Measurements from ENCODE around the gene DNM3. TPM values are rescaled to one million over a fixed set of nuclear protein-coding genes. Genes with fewer than 3 reads are reported as not detected.

DNM3 gene
- total RNA-seq, 1 donor from 2014 or later, result 15.4 TPM

DNA sequence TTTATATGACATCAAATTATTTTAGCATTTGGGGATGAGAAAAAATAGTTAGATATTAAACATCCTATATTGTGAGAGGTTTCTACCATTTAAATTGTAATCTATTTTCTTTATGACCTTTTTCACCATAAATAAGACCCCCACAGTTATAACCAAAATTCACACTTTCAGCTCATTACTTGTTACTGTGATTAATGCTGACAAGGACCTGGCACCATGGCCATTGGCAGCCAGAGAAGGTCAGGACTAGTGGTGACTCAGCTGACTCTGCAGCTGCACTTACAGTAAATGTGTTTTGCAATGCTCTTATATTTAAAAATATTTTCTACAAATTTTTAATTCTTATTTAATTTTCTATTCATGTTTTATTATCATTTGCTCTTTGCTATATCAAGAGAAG, 445.9 kb downstream of the DNM3 start:
- H3K27me3 ChIP-seq, result no peaks in the 10 kb centered on the region
- ATAC-seq (no peak), DNase-seq (no peak)
- H3K9me3 ChIP-seq, result no peaks in the 10 kb centered on the region
- H3K27ac ChIP-seq, result no peak overlapping the region
- peaks cover 3% of the 10 kb centered on the region for H3K4me1 ChIP-seq
- TF ChIP-seq, protein P1, sequence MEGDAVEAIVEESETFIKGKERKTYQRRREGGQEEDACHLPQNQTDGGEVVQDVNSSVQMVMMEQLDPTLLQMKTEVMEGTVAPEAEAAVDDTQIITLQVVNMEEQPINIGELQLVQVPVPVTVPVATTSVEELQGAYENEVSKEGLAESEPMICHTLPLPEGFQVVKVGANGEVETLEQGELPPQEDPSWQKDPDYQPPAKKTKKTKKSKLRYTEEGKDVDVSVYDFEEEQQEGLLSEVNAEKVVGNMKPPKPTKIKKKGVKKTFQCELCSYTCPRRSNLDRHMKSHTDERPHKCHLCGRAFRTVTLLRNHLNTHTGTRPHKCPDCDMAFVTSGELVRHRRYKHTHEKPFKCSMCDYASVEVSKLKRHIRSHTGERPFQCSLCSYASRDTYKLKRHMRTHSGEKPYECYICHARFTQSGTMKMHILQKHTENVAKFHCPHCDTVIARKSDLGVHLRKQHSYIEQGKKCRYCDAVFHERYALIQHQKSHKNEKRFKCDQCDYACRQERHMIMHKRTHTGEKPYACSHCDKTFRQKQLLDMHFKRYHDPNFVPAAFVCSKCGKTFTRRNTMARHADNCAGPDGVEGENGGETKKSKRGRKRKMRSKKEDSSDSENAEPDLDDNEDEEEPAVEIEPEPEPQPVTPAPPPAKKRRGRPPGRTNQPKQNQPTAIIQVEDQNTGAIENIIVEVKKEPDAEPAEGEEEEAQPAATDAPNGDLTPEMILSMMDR (IDR thresholded peaks at IDR 0.05), result no peak
- H3K4me3 ChIP-seq, result no peak overlapping the region
- intact Hi-C loops (cut with DNase I), result no loop called here
- no peaks in the 10 kb centered on the region for H3K36me3 ChIP-seq

DNA sequence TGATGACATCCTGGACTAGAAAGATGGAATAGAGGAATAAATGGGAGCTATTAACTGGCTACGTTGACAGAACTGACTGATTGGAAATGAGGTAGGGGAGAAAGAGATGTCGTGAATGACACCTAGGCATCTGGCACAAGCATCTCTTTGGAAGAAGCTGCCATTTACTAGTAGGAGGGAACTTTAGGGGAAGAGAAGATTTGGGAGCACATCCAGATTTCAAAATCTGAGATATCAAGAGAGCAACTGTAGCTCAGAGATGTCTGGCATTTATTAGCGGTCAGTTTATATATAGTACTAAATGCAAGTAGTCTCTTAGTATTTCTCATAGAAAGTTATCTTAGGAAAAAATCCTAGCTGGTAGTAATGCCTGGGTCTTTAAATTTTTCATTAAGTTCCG, 447.3 kb downstream of the DNM3 start:
- DNase-seq, result no peak
- ATAC-seq, result no peak
- no peak overlapping the region for H3K4me3 ChIP-seq
- no peaks in the 10 kb centered on the region for H3K27me3 ChIP-seq
- intact Hi-C loops (cut with DNase I), result no loop called here
- no peaks in the 10 kb centered on the region for H3K9me3 ChIP-seq
- H3K4me1 ChIP-seq, result peaks cover 3% of the 10 kb centered on the region
- H3K36me3 ChIP-seq, result no peaks in the 10 kb centered on the region
- no peak overlapping the region for H3K27ac ChIP-seq
- TF ChIP-seq, protein P1 (IDR thresholded peaks at IDR 0.05), result no peak

DNA sequence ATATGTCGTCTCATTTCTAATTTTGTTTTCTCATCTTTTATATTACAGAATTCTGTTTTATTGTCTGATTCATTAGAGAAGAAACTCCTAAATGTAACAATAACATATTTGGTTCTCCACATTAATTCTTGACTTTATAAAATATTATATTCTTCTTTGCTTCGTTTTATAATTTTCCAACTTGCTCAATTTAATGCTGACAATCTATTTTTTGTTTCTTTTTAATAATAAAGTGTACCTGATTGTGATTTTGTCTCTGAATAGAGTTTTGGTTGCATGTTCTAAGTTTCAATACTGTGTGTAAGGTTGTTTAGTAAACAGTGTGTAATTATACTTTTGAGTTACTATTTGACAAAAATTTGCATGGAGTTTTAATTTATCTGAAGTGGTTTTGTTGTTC, 448.1 kb downstream of the DNM3 start:
- ATAC-seq, result no peak
- DNase-seq, result no peak
- intact Hi-C loops (cut with DNase I), result no loop called here
- Histone ChIP-seq H3K4me1 (peaks cover 3% of the 10 kb centered on the region), H3K27ac (no peak overlapping the region), H3K4me3 (no peak overlapping the region), H3K9me3 (no peaks in the 10 kb centered on the region), H3K36me3 (no peaks in the 10 kb centered on the region), H3K27me3 (no peaks in the 10 kb centered on the region)
- TF ChIP-seq, protein P1 (IDR thresholded peaks at IDR 0.05), result no peak

DNA sequence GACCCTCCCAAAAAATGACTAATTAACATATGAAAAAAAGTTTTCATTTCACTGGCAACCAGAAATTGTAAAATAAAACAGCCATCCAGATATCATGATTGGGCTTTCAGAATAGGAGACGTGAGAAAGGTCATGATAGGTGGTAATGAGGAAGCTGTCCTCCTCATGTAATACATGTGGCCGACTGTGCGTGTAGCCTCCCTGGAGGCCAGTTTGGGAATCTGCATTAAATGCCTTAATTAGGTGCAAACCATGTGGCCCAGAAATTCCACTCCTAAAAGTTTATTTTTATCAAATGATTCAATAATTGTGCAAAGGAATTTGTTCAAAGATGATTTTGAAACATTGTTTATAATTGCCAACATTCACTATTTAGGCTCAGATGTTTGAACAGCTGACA, 451.5 kb downstream of the DNM3 start:
- ATAC-seq (no peak), DNase-seq (no peak)
- intact Hi-C loops (cut with DNase I), result no loop called here
- Histone ChIP-seq H3K9me3 (no peaks in the 10 kb centered on the region), H3K36me3 (no peaks in the 10 kb centered on the region), H3K4me1 (no peaks in the 10 kb centered on the region), H3K4me3 (no peak overlapping the region), H3K27ac (no peak overlapping the region), H3K27me3 (no peaks in the 10 kb centered on the region)
- TF ChIP-seq, protein P1 (IDR thresholded peaks at IDR 0.05), result no peak

DNA sequence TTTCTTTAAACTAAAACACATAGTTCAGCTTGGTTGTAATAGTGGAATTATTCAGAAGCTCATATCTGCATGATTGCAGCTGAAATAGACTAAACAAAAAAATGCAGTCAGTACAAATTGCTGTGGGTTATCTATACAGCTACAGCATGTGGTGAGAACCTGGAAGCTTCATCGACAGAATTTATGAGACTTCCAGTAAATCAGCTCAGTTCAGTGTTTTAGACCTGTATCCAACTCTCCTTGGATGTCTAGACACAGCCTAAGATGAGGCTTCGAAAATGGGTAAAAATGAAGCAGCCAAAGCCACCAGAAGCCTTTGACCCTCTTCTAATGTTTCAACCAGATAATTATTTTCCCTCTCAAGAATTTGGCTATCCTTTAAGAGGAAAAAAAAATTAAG, 452.1 kb downstream of the DNM3 start:
- ATAC-seq (no peak), DNase-seq (no peak)
- Histone ChIP-seq H3K36me3 (no peaks in the 10 kb centered on the region), H3K27ac (no peak overlapping the region), H3K4me3 (no peak overlapping the region), H3K9me3 (no peaks in the 10 kb centered on the region), H3K4me1 (no peaks in the 10 kb centered on the region), H3K27me3 (no peaks in the 10 kb centered on the region)
- intact Hi-C loops (cut with DNase I), result no loop called here
- TF ChIP-seq, protein P1 (IDR thresholded peaks at IDR 0.05), result no peak

DNA sequence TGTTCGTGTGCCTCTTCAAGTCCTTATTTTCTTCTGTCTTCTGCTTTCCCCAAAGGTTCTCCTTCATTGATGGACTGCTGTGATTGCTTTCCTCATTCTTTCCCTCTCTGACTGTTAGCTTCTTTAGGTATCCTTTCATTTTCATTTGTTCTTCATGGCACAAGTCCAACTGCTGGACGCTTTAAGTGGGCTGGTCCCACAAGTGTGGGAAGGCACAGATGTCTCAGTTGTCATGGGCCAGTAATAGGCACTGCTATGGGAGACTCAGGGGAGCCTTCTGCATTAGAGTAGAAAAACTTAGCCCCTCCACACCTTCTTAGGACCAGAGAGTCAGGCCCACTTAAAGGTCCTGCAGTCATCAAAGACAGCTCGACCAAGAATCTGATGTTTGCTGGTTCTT, 456.8 kb downstream of the DNM3 start:
- H3K9me3 ChIP-seq, result no peaks in the 10 kb centered on the region
- intact Hi-C loops (cut with DNase I), result no loop called here
- no peak for ATAC-seq

More for the DNA sequence above, 456.8 kb downstream of the DNM3 start:
- Histone ChIP-seq H3K36me3 (no peaks in the 10 kb centered on the region), H3K27me3 (no peaks in the 10 kb centered on the region), H3K4me3 (no peak overlapping the region), H3K27ac (no peak overlapping the region), H3K4me1 (no peaks in the 10 kb centered on the region)
- TF ChIP-seq, protein P1 (IDR thresholded peaks at IDR 0.05), result no peak
- no peak for DNase-seq

Measured in upper lobe of right lung (tissue), 1 donor.